Measurements from ENCODE around the gene FHIT. TPM values are rescaled to one million over a fixed set of nuclear protein-coding genes. Genes with fewer than 3 reads are reported as not detected.

FHIT gene
- total RNA-seq, 1 donor from 2014 or later, result 20.2 TPM

DNA sequence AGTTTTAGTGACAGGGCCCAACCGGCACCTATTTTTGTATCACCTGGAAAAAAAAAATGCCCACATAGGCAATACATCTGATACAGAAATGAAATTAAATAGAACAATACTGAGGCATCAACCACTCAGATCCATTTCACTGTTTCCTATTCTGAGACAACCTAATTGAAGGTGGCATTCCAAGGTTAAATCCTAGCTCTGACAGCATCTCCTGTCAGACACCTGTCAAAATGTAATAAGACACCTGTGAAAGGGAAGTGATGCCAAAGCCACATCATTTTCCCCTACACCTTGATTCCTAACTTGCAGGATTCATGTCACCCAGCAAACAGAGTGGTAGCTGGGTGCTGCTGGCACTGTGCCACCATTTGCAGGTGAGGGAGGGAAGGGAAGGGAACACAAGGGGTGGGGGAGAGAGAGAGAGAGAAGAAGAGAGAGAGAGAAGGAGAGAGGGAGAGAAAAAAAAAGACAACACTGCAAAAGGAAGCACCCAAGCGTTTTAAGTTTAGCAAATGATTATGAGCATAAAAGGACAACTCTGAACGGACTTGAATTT lies 1156.8 kb downstream of the FHIT start:
- Mint-ChIP-seq H3K27ac (ENCODE audit: unreplicated experiment) (no peak overlapping the region), H3K4me3 (ENCODE audit: unreplicated experiment) (no peak overlapping the region), H3K4me1 (ENCODE audit: unreplicated experiment) (peaks cover 13% of the 10 kb centered on the region), H3K9me3 (ENCODE audit: unreplicated experiment) (no peaks in the 10 kb centered on the region), H3K27me3 (ENCODE audit: unreplicated experiment) (no peaks in the 10 kb centered on the region), H3K36me3 (ENCODE audit: low read depth, unreplicated experiment) (no peaks in the 10 kb centered on the region)
- no peak for DNase-seq (ENCODE audit: low spot score)
- no peak for TF ChIP-seq CTCF (IDR thresholded peaks at IDR 0.05; ENCODE audit: unreplicated experiment)

GRCh38 chr3:60090548-60090947 lies 1160.7 kb downstream of the FHIT start:
- no peak for TF ChIP-seq CTCF (IDR thresholded peaks at IDR 0.05; ENCODE audit: unreplicated experiment)
- Mint-ChIP-seq H3K4me1 (ENCODE audit: unreplicated experiment) (peaks cover under 1% of the 10 kb centered on the region), H3K27me3 (ENCODE audit: unreplicated experiment) (peaks cover 2% of the 10 kb centered on the region), H3K4me3 (ENCODE audit: unreplicated experiment) (no peak overlapping the region), H3K9me3 (ENCODE audit: unreplicated experiment) (no peaks in the 10 kb centered on the region), H3K27ac (ENCODE audit: unreplicated experiment) (no peak overlapping the region), H3K36me3 (ENCODE audit: low read depth, unreplicated experiment) (no peaks in the 10 kb centered on the region)
- no peak for DNase-seq (ENCODE audit: low spot score)

DNA sequence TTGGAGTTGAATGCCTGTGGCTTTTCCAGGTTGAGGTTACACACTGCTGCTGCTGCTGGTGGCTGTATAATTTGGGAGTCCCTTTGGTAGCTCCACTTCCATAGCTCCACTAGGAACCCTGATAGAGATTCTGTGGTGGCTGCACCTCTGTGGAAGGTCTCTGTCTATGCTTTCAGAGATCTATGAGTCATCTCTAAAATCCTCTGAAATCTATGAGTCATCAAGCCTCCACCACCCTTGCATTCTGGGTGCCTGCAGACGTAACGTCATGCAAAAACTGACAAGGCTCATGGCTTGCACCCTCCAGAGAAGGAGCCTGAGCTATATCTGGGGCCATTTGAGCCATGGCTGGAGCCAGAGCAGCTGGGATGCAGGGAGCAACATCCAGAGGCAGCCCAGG lies 1164.4 kb downstream of the FHIT start:
- DNase-seq (ENCODE audit: low spot score), result no peak
- no peaks in the 10 kb centered on the region for H3K36me3 Mint-ChIP-seq (ENCODE audit: low read depth, unreplicated experiment)
- H3K9me3 Mint-ChIP-seq (ENCODE audit: unreplicated experiment), result no peaks in the 10 kb centered on the region
- H3K27me3 Mint-ChIP-seq (ENCODE audit: unreplicated experiment), result peaks cover 5% of the 10 kb centered on the region
- no peak overlapping the region for H3K27ac Mint-ChIP-seq (ENCODE audit: unreplicated experiment)
- TF ChIP-seq CTCF (IDR thresholded peaks at IDR 0.05; ENCODE audit: unreplicated experiment), result no peak
- H3K4me1 Mint-ChIP-seq (ENCODE audit: unreplicated experiment), result no peaks in the 10 kb centered on the region
- no peak overlapping the region for H3K4me3 Mint-ChIP-seq (ENCODE audit: unreplicated experiment)

GRCh38 chr3:60085649-60086048 lies 1165.6 kb downstream of the FHIT start:
- TF ChIP-seq CTCF (IDR thresholded peaks at IDR 0.05; ENCODE audit: unreplicated experiment), result no peak
- no peaks in the 10 kb centered on the region for H3K36me3 Mint-ChIP-seq (ENCODE audit: low read depth, unreplicated experiment)
- H3K27ac Mint-ChIP-seq (ENCODE audit: unreplicated experiment), result no peak overlapping the region
- H3K4me3 Mint-ChIP-seq (ENCODE audit: unreplicated experiment), result no peak overlapping the region
- peaks cover 5% of the 10 kb centered on the region for H3K27me3 Mint-ChIP-seq (ENCODE audit: unreplicated experiment)
- no peak for DNase-seq (ENCODE audit: low spot score)
- H3K4me1 Mint-ChIP-seq (ENCODE audit: unreplicated experiment), result no peaks in the 10 kb centered on the region
- no peaks in the 10 kb centered on the region for H3K9me3 Mint-ChIP-seq (ENCODE audit: unreplicated experiment)

DNA sequence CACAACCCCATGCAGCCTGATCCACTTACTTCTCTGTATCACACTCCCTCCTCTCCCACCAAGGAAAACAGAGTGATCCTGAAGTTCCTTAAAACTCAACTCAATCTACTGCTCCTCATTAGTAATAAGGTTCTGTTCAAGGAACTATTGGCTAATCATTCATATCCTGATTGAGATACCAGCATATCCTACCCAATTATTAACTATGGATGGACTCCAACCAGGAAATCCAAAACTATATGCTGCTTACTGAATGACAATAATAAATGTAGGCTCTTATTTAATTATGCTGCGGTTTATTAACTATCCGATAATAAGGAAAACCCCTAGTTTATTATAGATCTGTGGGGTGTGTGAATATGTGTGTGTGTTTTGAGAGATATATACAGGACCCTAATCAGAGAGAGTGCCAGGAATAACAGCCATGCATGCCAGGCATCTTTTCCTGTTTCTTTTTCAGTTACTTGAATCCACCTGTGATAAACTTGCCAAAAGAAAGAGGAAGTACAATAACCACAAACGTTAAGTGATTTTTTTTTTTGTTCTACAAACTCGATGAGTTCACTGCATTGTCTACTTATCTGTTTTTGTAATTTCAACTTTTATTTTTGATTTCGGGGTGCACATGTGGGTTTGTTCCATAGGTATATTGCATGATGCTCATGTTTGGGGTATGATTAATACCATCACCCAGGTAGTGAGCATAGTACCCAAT lies 1169.7 kb downstream of the FHIT start:
- Mint-ChIP-seq H3K4me3 (ENCODE audit: unreplicated experiment) (no peak overlapping the region), H3K27ac (ENCODE audit: unreplicated experiment) (no peak overlapping the region), H3K9me3 (ENCODE audit: unreplicated experiment) (no peaks in the 10 kb centered on the region), H3K4me1 (ENCODE audit: unreplicated experiment) (no peaks in the 10 kb centered on the region), H3K27me3 (ENCODE audit: unreplicated experiment) (peaks cover 3% of the 10 kb centered on the region), H3K36me3 (ENCODE audit: low read depth, unreplicated experiment) (no peaks in the 10 kb centered on the region)
- no peak for TF ChIP-seq CTCF (IDR thresholded peaks at IDR 0.05; ENCODE audit: unreplicated experiment)
- no peak for DNase-seq (ENCODE audit: low spot score)
